SK-N-SH (cell line): Measurements from ENCODE around the gene PIK3CA. TPM values are rescaled to one million over a fixed set of nuclear protein-coding genes. Genes with fewer than 3 reads are reported as not detected.

Source experiments
- CTCF ChIA-PET: fragments of 300-600, 350-600 bp; formaldehyde crosslinking; extraction: SDS; loops from one replicate; lab custom pipeline; 2021; lab: Yijun Ruan, JAX
- POLR2A ChIA-PET: fragments of 350-600 bp; sonication (Branson Sonifier 250); formaldehyde crosslinking; extraction: SDS; loops from one replicate; lab custom pipeline; 2020; ENCODE audit warnings: antibody characterized with exemption, inconsistent platforms; lab: Yijun Ruan, JAX
- DNase-seq: peaks from one replicate; pipeline ENCODE4 v3.0.0; 2012
- H2AFZ ChIP-seq: fragments of 200-600 bp; sonication (generic); 2 replicates; pipeline ENCODE4 v1.8.1; 2016; ENCODE audit warnings: antibody characterized with exemption, mild to moderate bottlenecking, low read depth
- H3F3A ChIP-seq: fragments of 200-600 bp; sonication (generic); replicated peaks from 2 replicates; pipeline ENCODE3; 2016; ENCODE audit warnings: antibody characterized with exemption, mild to moderate bottlenecking; ENCODE audit not compliant: insufficient read depth
- H3K27ac ChIP-seq, 2 experiments: fragments of 200-500 bp in 1 of 2; fragments of 200-600 bp in 1 of 2; sonication (Bioruptor generic) in 1 of 2; sonication (generic), shearing (Covaris generic) in 1 of 2; 2 replicates each; pipeline versions ENCODE4 v1.5.1 to v1.6.1; 2014 to 2016; ENCODE audit warnings: low read depth in 2 of 2, inconsistent platforms in 1 of 2, low read length in 1 of 2, mild to moderate bottlenecking in 1 of 2, mixed read lengths in 1 of 2
- H3K27me3 ChIP-seq: fragments of 200-600 bp; sonication (generic), shearing (Covaris generic); 2 replicates; pipeline ENCODE4 v1.6.1; 2016; ENCODE audit warnings: mixed run types; ENCODE audit not compliant: insufficient read depth
- H3K36me3 ChIP-seq, 2 experiments: fragments of 200-500 bp in 1 of 2; fragments of 200-600 bp in 1 of 2; sonication (Bioruptor generic) in 1 of 2; sonication (generic) in 1 of 2; replicated peaks in 1 of 2; 2 replicates each; pipeline versions ENCODE3 to v1.5.1; 2014 to 2016; ENCODE audit warnings: low read length in 1 of 2, mild to moderate bottlenecking in 1 of 2; ENCODE audit not compliant: insufficient read depth in 2 of 2, control insufficient read depth in 1 of 2
- H3K4me1 ChIP-seq, 2 experiments: fragments of 200-500 bp in 1 of 2; fragments of 200-600 bp in 1 of 2; sonication (Bioruptor generic) in 1 of 2; sonication (generic), shearing (Covaris generic) in 1 of 2; 2 replicates each; pipeline versions ENCODE4 v1.5.1 to v1.6.1; 2014 to 2016; ENCODE audit warnings: low read depth in 1 of 2, low read length in 1 of 2, mixed run types in 1 of 2; ENCODE audit not compliant: insufficient read depth in 2 of 2, control insufficient read depth in 1 of 2
- H3K4me2 ChIP-seq: fragments of 200-600 bp; sonication (generic), shearing (Covaris generic); 2 replicates; pipeline ENCODE4 v1.6.1; 2017; ENCODE audit warnings: mixed run types
- H3K4me3 ChIP-seq, 2 experiments: fragments of 200-500 bp in 1 of 2; fragments of 200-600 bp in 1 of 2; sonication (Bioruptor generic) in 1 of 2; sonication (generic), shearing (Covaris generic) in 1 of 2; 2 replicates each; pipeline versions ENCODE4 v1.5.1 to v1.8.1; 2014 to 2016; ENCODE audit warnings: low read depth in 2 of 2, inconsistent platforms in 1 of 2, low read length in 1 of 2, mild to moderate bottlenecking in 1 of 2, mixed read lengths in 1 of 2, moderate library complexity in 1 of 2
- H3K79me2 ChIP-seq: fragments of 200-600 bp; sonication (generic); 2 replicates; pipeline ENCODE4 v1.8.1; 2017; ENCODE audit warnings: mild to moderate bottlenecking; ENCODE audit not compliant: insufficient read depth
- H3K9ac ChIP-seq: fragments of 200-600 bp; sonication (generic); 2 replicates; pipeline ENCODE4 v1.6.1; 2017; ENCODE audit warnings: mixed run types
- H3K9me2 ChIP-seq: fragments of 200-600 bp; sonication (generic); 2 replicates; pipeline ENCODE4 v1.6.1; 2017; ENCODE audit warnings: mixed run types
- H3K9me3 ChIP-seq: fragments of 200-600 bp; sonication (generic); 2 replicates; pipeline ENCODE4 v1.6.1; 2017; ENCODE audit warnings: mixed run types, mild to moderate bottlenecking, moderate library complexity
- H4K20me1 ChIP-seq: fragments of 200-600 bp; sonication (generic); 2 replicates; pipeline ENCODE4 v1.6.1; 2017; ENCODE audit warnings: mild to moderate bottlenecking, mixed run types; ENCODE audit not compliant: insufficient read depth
- CHD2 ChIP-seq: fragments of 150-350 bp; IDR thresholded peaks from 2 replicates; pipeline ENCODE4 v1.6.1; 2018; ENCODE audit warnings: low read length; ENCODE audit not compliant: partially characterized antibody
- EP300 ChIP-seq, 2 experiments: IDR thresholded peaks; 2 replicates each; pipeline versions ENCODE4 v1.4.0 to v1.6.1; 2012; ENCODE audit warnings: borderline replicate concordance in 1 of 2, low read depth in 1 of 2, low read length in 1 of 2
- EZH2phosphoT487 ChIP-seq: fragments of 200-600 bp; sonication (generic); IDR thresholded peaks from 2 replicates; pipeline ENCODE4 v1.6.1; 2017; ENCODE audit warnings: low read depth, mixed run types, mild to moderate bottlenecking, antibody characterized with exemption, moderate library complexity, borderline replicate concordance
- FOSL2 ChIP-seq: IDR thresholded peaks from 2 replicates; pipeline ENCODE4 v1.4.0; 2012; ENCODE audit warnings: low read depth, mild to moderate bottlenecking, moderate library complexity, borderline replicate concordance
- GABPA ChIP-seq: IDR thresholded peaks from 2 replicates; pipeline ENCODE4 v1.4.0; 2012; ENCODE audit warnings: low read depth, mild to moderate bottlenecking
- GATA2 ChIP-seq: sonication (generic); formaldehyde crosslinking; IDR thresholded peaks from 2 replicates; pipeline ENCODE4 v1.5.0; 2020; ENCODE audit warnings: mild to moderate bottlenecking, missing genetic modification reagents
- JUND ChIP-seq: IDR thresholded peaks from 2 replicates; pipeline ENCODE4 v1.4.0; 2012
- MEF2A ChIP-seq: IDR thresholded peaks from 2 replicates; pipeline ENCODE4 v1.4.0; 2012; ENCODE audit warnings: low read depth, borderline replicate concordance
- NFIC ChIP-seq: IDR thresholded peaks from 2 replicates; pipeline ENCODE4 v1.4.0; 2012; ENCODE audit warnings: borderline replicate concordance
- PBX3 ChIP-seq: IDR thresholded peaks from 2 replicates; pipeline ENCODE4; 2012
- POLR2AphosphoS5 ChIP-seq: IDR thresholded peaks from 2 replicates; pipeline ENCODE4 v1.6.1; 2012; ENCODE audit warnings: low read depth, low read length
- RFX5 ChIP-seq: IDR thresholded peaks from 2 replicates; pipeline ENCODE4 v1.6.1; 2012; ENCODE audit warnings: mild to moderate bottlenecking, improper control_type of control experiment, low read length
- RXRA ChIP-seq: IDR thresholded peaks from 2 replicates; pipeline ENCODE4 v1.4.0; 2012; ENCODE audit warnings: low read depth, mild to moderate bottlenecking, borderline replicate concordance
- SMC3 ChIP-seq: IDR thresholded peaks from 2 replicates; pipeline ENCODE4 v1.6.1; 2012; ENCODE audit warnings: low read depth, low read length, improper control_type of control experiment
- TEAD4 ChIP-seq: IDR thresholded peaks from 2 replicates; pipeline ENCODE4 v1.4.0; 2012; ENCODE audit warnings: mild to moderate bottlenecking, borderline replicate concordance; ENCODE audit not compliant: insufficient read depth
- USF2 ChIP-seq: fragments of 150-350 bp; IDR thresholded peaks from 2 replicates; pipeline ENCODE4 v1.6.1; 2017; ENCODE audit warnings: antibody characterized with exemption, low read length, low read depth, borderline replicate concordance
- WGBS: methylation state at CpG from one replicate; pipeline ENCODE4 v1.1.6; 2017; ENCODE audit warnings: low lambda C conversion rate; 5-methylcytosine and 5-hydroxymethylcytosine counted together
- polyA plus RNA-seq, 3 experiments: library from polyadenylated mRNA; depleted of rRNA; stranded (reverse); fragments of >200 nt; gene quantifications; 2 replicates each; pipeline ENCODE4 v1.2.3, GENCODE V29; 2012

Gene PIK3CA
- polyA plus RNA-seq, 1 of the 3 experiments (the other 2 are of a cell fraction), result 3.2 TPM

GRCh38 chr3:179181993-179182551, 33.9 kb downstream of the PIK3CA start:
- Histone ChIP-seq H3K27ac (peak overlapping the region in 1 of 2 experiments; percentile 58; a peak in 2 of 4 replicates), H3K9ac (no peak overlapping the region), H4K20me1 (peaks cover 26% of the 10 kb centered on the region), H3K36me3 (no peaks in the 10 kb centered on the region), H3K27me3 (no peaks in the 10 kb centered on the region), H3K4me3 (no peak overlapping the region), H3K4me2 (no peak overlapping the region), H3K79me2 (peaks cover 67% of the 10 kb centered on the region), H3K9me3 (no peaks in the 10 kb centered on the region), H2AFZ (no peak overlapping the region), H3K9me2 (no peaks in the 10 kb centered on the region), H3K4me1 (peaks cover 4 to 22% of the 10 kb centered on the region in 2 experiments; a peak in 3 of 4 replicates), H3F3A (peaks cover 18% of the 10 kb centered on the region)
- CTCF ChIA-PET, result interaction anchor here (1.1 kb wide), 1 partner anchor 134 kb away, joined by 4 read pairs; no protein-coding TSS in a partner anchor
- no peak for TF ChIP-seq SMC3
- 0 out of 2 replicates have a peak, but pooled peaks have one; percentile 3 for TF ChIP-seq JUND
- peak; percentile 20; the same call in 1 of the 2 replicates for TF ChIP-seq FOSL2
- TF ChIP-seq PBX3, result peak; percentile 47; the same call in 1 of the 2 replicates
- 94% methylated on average over 4 of the region's 4 CpGs for WGBS
- POLR2A ChIA-PET, result no interaction called here
- no peak for DNase-seq

- H3K27me3 ChIP-seq, result no peaks in the 10 kb centered on the region
- no peaks in the 10 kb centered on the region for H3K36me3 ChIP-seq
- DNase-seq, result no peak
- H4K20me1 ChIP-seq, result peaks cover 26% of the 10 kb centered on the region
- no peak overlapping the region for H2AFZ ChIP-seq
- TF ChIP-seq EP300 (IDR thresholded peaks at IDR 0.05; ENCODE audit: borderline replicate concordance in 1 of 2, low read depth in 1 of 2, low read length in 1 of 2) (no peak), RFX5 (no peak), PBX3 (no peak), CHD2 (no peak), SMC3 (no peak), MEF2A (no peak), EZH2phosphoT487 (no peak), RXRA (no peak), NFIC (no peak), JUND (no peak), USF2 (no peak), TEAD4 (no peak), FOSL2 (no peak), GATA2 (CRISPR knock-in tag) (no peak), POLR2AphosphoS5 (no peak), GABPA (no peak)
- H3F3A ChIP-seq, result peaks cover 18% of the 10 kb centered on the region
- H3K9ac ChIP-seq, result no peak overlapping the region
- no peaks in the 10 kb centered on the region for H3K9me2 ChIP-seq
- no peaks in the 10 kb centered on the region for H3K9me3 ChIP-seq
- H3K79me2 ChIP-seq, result peaks cover 67% of the 10 kb centered on the region
- H3K4me3 ChIP-seq, result no peak overlapping the region
- H3K27ac ChIP-seq, result no peak overlapping the region
- POLR2A ChIA-PET, result no interaction called here
- H3K4me2 ChIP-seq, result no peak overlapping the region
- 97% methylated on average over 1 of the region's 1 CpG for WGBS
- peaks cover 4 to 22% of the 10 kb centered on the region in 2 experiments; a peak in 3 of 4 replicates for H3K4me1 ChIP-seq
- CTCF ChIA-PET, result interaction anchor here (1.1 kb wide), 1 partner anchor 133 kb away, joined by 4 read pairs; no protein-coding TSS in a partner anchor
These were observed 34.7 kb downstream of the PIK3CA start for GRCh38 chr3:179182902-179183301.
